ENCODE results near the gene SF3B3. TPM values are rescaled to one million over a fixed set of nuclear protein-coding genes. Genes with fewer than 3 reads are reported as not detected.

Gene SF3B3
- total and polyA plus RNA-seq, 2 of the 13 experiments (the other 11 are each of a cell fraction or from before 2014, with no cell fraction given): 157 to 500 TPM

- Histone ChIP-seq H3K9ac (ENCODE audit: insufficient read depth, low read depth, low read length) (no peak overlapping the region), H3K4me1 (ENCODE audit: insufficient read depth, low read length) (no peaks in the 10 kb centered on the region), H4K20me1 (ENCODE audit: insufficient read depth, low read length) (peaks cover 35% of the 10 kb centered on the region), H3K79me2 (ENCODE audit: insufficient read depth, low read length) (peaks cover 49% of the 10 kb centered on the region), H3K4me2 (ENCODE audit: low read depth, low read length) (no peak overlapping the region), H3K36me3 (replicated peaks in 1 of 2; ENCODE audit: control insufficient read depth in 1 of 2, insufficient read depth in 2 of 2, low read length in 2 of 2) (peaks cover 51 to 92% of the 10 kb centered on the region in 2 experiments), H3K4me3 (replicated peaks in 1 of 3; ENCODE audit: insufficient read depth in 1 of 3, low read depth in 2 of 3, low read length in 3 of 3) (no peak overlapping the region), H3K27me3 (ENCODE audit: control insufficient read depth in 1 of 2, insufficient read depth in 2 of 2, low read length in 2 of 2) (no peaks in the 10 kb centered on the region), H2AFZ (ENCODE audit: low read length) (no peak overlapping the region), H3K27ac (ENCODE audit: extremely low read length, insufficient read depth, low read length) (no peak overlapping the region), H3K9me3 (ENCODE audit: low read length) (no peaks in the 10 kb centered on the region)
- no peak for DNase-seq (ENCODE audit: low spot score)
- FAIRE-seq: no peak
- TSS peak; percentile 23 for BruUV-seq (replicated peaks)
- POLR2A ChIA-PET: no interaction called here
- 92% methylated on average over 3 of the region's 3 CpGs for WGBS (ENCODE audit: low lambda C conversion rate)
- ATAC-seq: no peak
- intact Hi-C loops (cut with micrococcal nuclease; ENCODE audit: unreplicated experiment): no loop called here
- TF ChIP-seq RBFOX2 (IDR thresholded peaks at IDR 0.05; ENCODE audit: low read depth, low read length) (peak; percentile 43; the same call in 1 of the 2 replicates), MTA1 (CRISPR knock-in tag; IDR thresholded peaks at IDR 0.05; ENCODE audit: borderline replicate concordance) (no peak), RFX5 (IDR thresholded peaks at IDR 0.05; ENCODE audit: low read depth, low read length) (peak; percentile 70), ZNF710 (CRISPR knock-in tag; IDR thresholded peaks at IDR 0.05; ENCODE audit: borderline replicate concordance) (no peak)
- in situ Hi-C loops (cut with HindIII; ENCODE audit: extremely low pct_ligation_motif_present, low pct_unique_long_range_greater_than_20kb): no loop called here
- CTCF ChIA-PET (ENCODE audit: low intra/inter-chr PET ratio, low total read pairs): no interaction called here
These were observed 17.4 kb downstream of the SF3B3 start for GRCh38 chr16:70540994-70541393.

DNA sequence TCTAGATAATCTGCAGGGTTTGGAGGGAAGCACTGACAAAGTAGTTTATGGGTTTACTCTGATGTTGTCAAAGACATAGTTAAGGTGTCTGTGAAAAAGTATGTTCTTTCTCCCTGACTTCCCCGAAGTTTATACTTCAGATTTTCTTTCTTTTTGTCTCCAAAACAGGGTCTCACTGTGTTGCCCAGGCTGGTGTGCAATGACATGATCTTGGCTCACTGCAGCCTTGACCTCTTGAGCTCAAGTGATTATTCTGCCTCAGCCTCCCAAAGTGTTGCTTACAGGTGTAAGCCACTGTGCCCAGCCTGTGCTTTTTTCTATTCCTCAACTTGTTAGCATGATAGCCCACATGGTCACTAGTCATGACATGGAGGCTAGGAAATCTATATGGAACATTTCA is 20.9 kb downstream of the SF3B3 start:
- in situ Hi-C loops (cut with HindIII; ENCODE audit: extremely low pct_ligation_motif_present, low pct_unique_long_range_greater_than_20kb): no loop called here
- Histone ChIP-seq H3K4me3 (replicated peaks in 1 of 3; ENCODE audit: insufficient read depth in 1 of 3, low read depth in 2 of 3, low read length in 3 of 3) (no peak overlapping the region), H3K4me2 (ENCODE audit: low read depth, low read length) (no peak overlapping the region), H3K27ac (ENCODE audit: extremely low read length, insufficient read depth, low read length) (no peak overlapping the region), H2AFZ (ENCODE audit: low read length) (no peak overlapping the region), H3K9ac (ENCODE audit: insufficient read depth, low read depth, low read length) (no peak overlapping the region), H3K9me3 (ENCODE audit: low read length) (no peaks in the 10 kb centered on the region), H4K20me1 (ENCODE audit: insufficient read depth, low read length) (peaks cover 37% of the 10 kb centered on the region), H3K4me1 (ENCODE audit: insufficient read depth, low read length) (no peaks in the 10 kb centered on the region), H3K79me2 (ENCODE audit: insufficient read depth, low read length) (peaks cover 48% of the 10 kb centered on the region), H3K27me3 (ENCODE audit: control insufficient read depth in 1 of 2, insufficient read depth in 2 of 2, low read length in 2 of 2) (no peaks in the 10 kb centered on the region), H3K36me3 (replicated peaks in 1 of 2; ENCODE audit: control insufficient read depth in 1 of 2, insufficient read depth in 2 of 2, low read length in 2 of 2) (peaks cover 47 to 94% of the 10 kb centered on the region in 2 experiments)
- WGBS (ENCODE audit: low lambda C conversion rate): 90% methylated on average over 1 of the region's 1 CpG
- FAIRE-seq: no peak
- TF ChIP-seq ZNF121 (CRISPR knock-in tag; IDR thresholded peaks at IDR 0.05) (peak; percentile 61; the same call in 1 of the 2 replicates), TBP (CRISPR knock-in tag; IDR thresholded peaks at IDR 0.05) (no peak), MED8 (CRISPR knock-in tag; IDR thresholded peaks at IDR 0.05; ENCODE audit: insufficient replicate concordance) (no peak)
- no TSS peak for BruUV-seq (replicated peaks)
- DNase-seq (ENCODE audit: low spot score): no peak
- POLR2A ChIA-PET: interaction anchor here (1.0 kb wide), 1 partner anchor 163 kb away, joined by 3 read pairs; no protein-coding TSS in a partner anchor
- intact Hi-C loops (cut with micrococcal nuclease; ENCODE audit: unreplicated experiment): no loop called here
- no peak for ATAC-seq
- CTCF ChIA-PET (ENCODE audit: low intra/inter-chr PET ratio, low total read pairs): no interaction called here
